Endothelial cell of umbilical vein (primary cell): Measurements from ENCODE around the gene NXN. TPM values are rescaled to one million over a fixed set of nuclear protein-coding genes. Genes with fewer than 3 reads are reported as not detected.

Experiments
- BruUV-seq: library from RNA; stranded (reverse); fragments of 400-500 nt; replicated peaks from 2 replicates; lab custom pipeline; 2021; lab: Mats Ljungman, UMichigan
- CTCF ChIA-PET: fragments of 300-600, 350-600 bp; sonication (Branson Sonifier 250); formaldehyde crosslinking; loops from one replicate; lab custom pipeline; 2021; ENCODE audit warnings: antibody characterized with exemption, inconsistent platforms; lab: Charles Lee
- POLR2A ChIA-PET: fragments of 300-600, 350-600 bp; sonication (Branson Sonifier 250); formaldehyde crosslinking; loops from one replicate; lab custom pipeline; 2021; ENCODE audit warnings: antibody characterized with exemption, inconsistent platforms; lab: Charles Lee
- DNase-seq: peaks from one replicate; pipeline ENCODE4 v3.0.0-alpha.2; 2011; ENCODE audit warnings: low read depth, low spot score
- FAIRE-seq: peaks from 2 replicates; lab custom pipeline; 2011; peaks lifted over from hg19 to GRCh38; lab: Jason Lieb, UNC
- H2AFZ ChIP-seq: 2 replicates; pipeline ENCODE4 v1.6.0; 2012; ENCODE audit warnings: low read depth, low read length, control low read depth, inconsistent platforms
- H3K27ac ChIP-seq: 2 replicates; pipeline ENCODE4 v1.5.1; 2011; ENCODE audit warnings: low read depth, mild to moderate bottlenecking, control low read depth, low read length, moderate library complexity; ENCODE audit not compliant: insufficient read depth
- H3K27me3 ChIP-seq, 2 experiments: 2 replicates each; pipeline versions ENCODE4 v1.6.0 to v1.6.1; 2011; ENCODE audit warnings: low read length in 2 of 2, mixed read lengths in 1 of 2; ENCODE audit not compliant: control insufficient read depth in 2 of 2, insufficient read depth in 2 of 2
- H3K36me3 ChIP-seq, 2 experiments: 2 replicates in 1 of 2; 3 replicates in 1 of 2; pipeline ENCODE4 v1.5.1; 2011; ENCODE audit warnings: low read length in 2 of 2, mild to moderate bottlenecking in 1 of 2, moderate library complexity in 1 of 2; ENCODE audit not compliant: control insufficient read depth in 2 of 2, insufficient read depth in 2 of 2; ENCODE audit errors: extremely low read depth in 1 of 2
- H3K4me1 ChIP-seq: 3 replicates; pipeline ENCODE4 v1.5.1; 2011; ENCODE audit warnings: mild to moderate bottlenecking, low read length; ENCODE audit not compliant: control insufficient read depth, insufficient read depth; ENCODE audit errors: extremely low read depth
- H3K4me2 ChIP-seq: 2 replicates; pipeline ENCODE4 v1.6.1; 2011; ENCODE audit warnings: low read length, control low read depth, mixed read lengths; ENCODE audit not compliant: insufficient read depth
- H3K4me3 ChIP-seq, 3 experiments: fragments of 200-600 bp in 1 of 3; sonication (generic), shearing (Covaris generic) in 1 of 3; replicated peaks in 1 of 3; 2 replicates each; pipeline ENCODE4 v1.5.1; 2011 to 2016; ENCODE audit warnings: control low read depth in 3 of 3, low read length in 3 of 3, mild to moderate bottlenecking in 2 of 3, inconsistent platforms in 1 of 3, low read depth in 1 of 3, moderate library complexity in 1 of 3; ENCODE audit not compliant: insufficient read depth in 1 of 3
- H3K79me2 ChIP-seq: 2 replicates; pipeline ENCODE4 v1.6.0; 2012; ENCODE audit warnings: low read length, inconsistent platforms; ENCODE audit not compliant: control insufficient read depth, insufficient read depth
- H3K9ac ChIP-seq: replicated peaks from 2 replicates; pipeline ENCODE3; 2011; ENCODE audit warnings: low read length, control low read depth; ENCODE audit not compliant: insufficient read depth; ENCODE audit errors: extremely low read depth
- H3K9me1 ChIP-seq: replicated peaks from 3 replicates; pipeline ENCODE4 v1.6.0; 2011; ENCODE audit warnings: mild to moderate bottlenecking, low read length; ENCODE audit not compliant: control insufficient read depth, insufficient read depth; ENCODE audit errors: extremely low read depth
- H3K9me3 ChIP-seq: replicated peaks from 2 replicates; pipeline ENCODE4 v1.5.1; 2012; ENCODE audit warnings: low read length, inconsistent platforms; ENCODE audit not compliant: control insufficient read depth, insufficient read depth
- H4K20me1 ChIP-seq: replicated peaks from 2 replicates; pipeline ENCODE3; 2011; ENCODE audit warnings: mild to moderate bottlenecking, low read length; ENCODE audit not compliant: control insufficient read depth, insufficient read depth; ENCODE audit errors: extremely low read depth
- CTCF ChIP-seq, 2 donors: IDR thresholded peaks; 1 replicate in 1 of 2; 2 replicates in 1 of 2; pipeline ENCODE4 v1.5.1; 2011; ENCODE audit warnings: low read length in 2 of 2, mild to moderate bottlenecking in 2 of 2, moderate library complexity in 2 of 2, control low read depth in 1 of 2, inconsistent platforms in 1 of 2, low read depth in 1 of 2; ENCODE audit not compliant: insufficient read depth in 1 of 2; ENCODE audit errors: extremely low read depth in 1 of 2
- EZH2 ChIP-seq: IDR thresholded peaks from 2 replicates; pipeline ENCODE4 v1.6.1; 2012; ENCODE audit warnings: borderline replicate concordance, low read depth, mild to moderate bottlenecking, moderate library complexity, low read length, inconsistent platforms; ENCODE audit not compliant: severe bottlenecking
- FOS ChIP-seq: IDR thresholded peaks from 2 replicates; pipeline ENCODE4 v1.6.1; 2011; ENCODE audit warnings: mild to moderate bottlenecking, low read length, moderate library complexity, borderline replicate concordance; ENCODE audit not compliant: insufficient read depth
- GATA2 ChIP-seq: IDR thresholded peaks from 2 replicates; pipeline ENCODE4 v1.7.0; 2011; ENCODE audit warnings: low read depth, mild to moderate bottlenecking, moderate library complexity, mixed read lengths, low read length; ENCODE audit not compliant: insufficient read length, insufficient read depth
- JUN ChIP-seq: IDR thresholded peaks from 2 replicates; pipeline ENCODE4 v1.6.1; 2011; ENCODE audit warnings: borderline replicate concordance, low read depth; ENCODE audit not compliant: insufficient read length, insufficient read depth
- MAX ChIP-seq: IDR thresholded peaks from 2 replicates; pipeline ENCODE4 v1.6.1; 2011; ENCODE audit not compliant: insufficient read depth, insufficient read length
- MYC ChIP-seq: IDR thresholded peaks from one replicate; pipeline ENCODE4 v1.6.1; 2011; ENCODE audit warnings: mild to moderate bottlenecking, low read depth, low read length
- POLR2A ChIP-seq: IDR thresholded peaks from 2 replicates; pipeline ENCODE4 v1.6.1; 2012; ENCODE audit warnings: low read depth, mild to moderate bottlenecking, control low read depth, low read length
- POLR2AphosphoS5 ChIP-seq: IDR thresholded peaks from 2 replicates; pipeline ENCODE4 v1.6.1; 2012; ENCODE audit warnings: low read depth, mild to moderate bottlenecking, control low read depth, low read length, moderate library complexity; ENCODE audit not compliant: insufficient read depth
- dilution Hi-C: fragments of 300-500 bp; cut with MboI; formaldehyde crosslinking; loops from one replicate; pipeline ENCODE4 v1.15.0; 2019; ENCODE audit warnings: low sequenced_read_pairs; ENCODE audit not compliant: extremely low pct_ligation_motif_present
- intact Hi-C: fragments of 100-400 bp; cut with micrococcal nuclease; formaldehyde crosslinking; loops from one replicate; pipeline ENCODE4 v1.10.0; 2022
- polyA plus RNA-seq, 4 experiments: library from polyadenylated mRNA; depleted of rRNA in 3 of 4; stranded (reverse) in 3 of 4; unstranded in 1 of 4; fragments of >200 nt; gene quantifications; 2 replicates each; pipeline versions ENCODE4 v1.2.1 to v1.2.3, GENCODE V29; 2011 to 2012; ENCODE audit warnings: missing spikeins in 1 of 4
- total RNA-seq: library from RNA; stranded (reverse); gene quantifications from 2 replicates; pipeline ENCODE4 v1.2.3, GENCODE V29; 2021

Gene NXN
- total and polyA plus RNA-seq, 2 donors (not counting 3 experiments of a cell fraction or from before 2014, with no cell fraction given) = 69.5 to 77.3 TPM

- Histone ChIP-seq H3K27me3 (no peaks in the 10 kb centered on the region), H2AFZ (peak overlapping the region; percentile 93), H3K9me1 (no peaks in the 10 kb centered on the region), H3K4me2 (peak overlapping the region; percentile 99), H3K79me2 (peaks cover 19% of the 10 kb centered on the region), H3K9ac (peak overlapping the region; percentile 66), H3K4me3 (peak overlapping the region; percentile 84 to 93 (median 91)), H3K4me1 (peaks cover 21% of the 10 kb centered on the region), H4K20me1 (no peaks in the 10 kb centered on the region), H3K9me3 (no peaks in the 10 kb centered on the region), H3K36me3 (no peaks in the 10 kb centered on the region), H3K27ac (no peak overlapping the region)
- DNase-seq (peak; percentile 48), FAIRE-seq (no peak)
- TF ChIP-seq EZH2 (no peak), POLR2AphosphoS5 (no peak), MYC (no peak), CTCF (IDR thresholded peaks at IDR 0.05; ENCODE audit: extremely low read depth in 1 of 2, insufficient read depth in 1 of 2, low read depth in 1 of 2, low read length in 2 of 2) (no peak), MAX (no peak), GATA2 (no peak), JUN (no peak), POLR2A (no peak), FOS (no peak)
- BruUV-seq = no TSS peak
- ChIA-PET CTCF (interaction anchor here (1.0 to 7.8 kb wide), 9 partner anchors 20 to 834 kb away, joined by 3 to 341 read pairs (median 8); partner anchors contain the start of gene GLOD4), POLR2A (no interaction called here)
- intact Hi-C loops (loop anchor here (1.0 to 5.0 kb wide), 4 partner anchors 46 to 98 kb away; no protein-coding TSS in a partner anchor), dilution Hi-C loops (loop anchor here (25.0 kb wide), 1 partner anchor 191 kb away; the partner anchor contains the start of genes GLOD4 and MRM3)
Observed at GRCh38 chr17:978103-979093, 1.2 kb downstream of the NXN start.
